Measurements from ENCODE around the gene ESF1.

ESF1 gene

GRCh38 chr20:13681248-13682125 lies 103.2 kb downstream of the ESF1 start:
- no peak for DNase-seq

GRCh38 chr20:13678944-13679343 lies 105.8 kb downstream of the ESF1 start:
- DNase-seq = no peak

GRCh38 chr20:13677241-13677640 lies 107.5 kb downstream of the ESF1 start:
- no peak for DNase-seq

GRCh38 chr20:13676682-13677081 lies 108.0 kb downstream of the ESF1 start:
- DNase-seq = no peak

- no peak for DNase-seq
These were observed 112.0 kb downstream of the ESF1 start for GRCh38 chr20:13672690-13673089.

- DNase-seq = peak in 5 of 56 donors; percentile 1 to 47 (median 2)
These were observed 112.8 kb downstream of the ESF1 start for GRCh38 chr20:13671916-13672378.

GRCh38 chr20:13671512-13671911 lies 113.2 kb downstream of the ESF1 start:
- no peak for DNase-seq

GRCh38 chr20:13670160-13670559 lies 114.6 kb downstream of the ESF1 start:
- no peak for DNase-seq

- DNase-seq = no peak
These were observed 118.9 kb downstream of the ESF1 start for GRCh38 chr20:13665709-13666395.
